NCI-H1436 treated with DMSO at 0.1 percent for 48 hours (cell line): Measurements from ENCODE around the gene PLPP7.
"Not testable (repeated sequence)": the region's sequence is repeated elsewhere in the genome, so short reads cannot be mapped to it uniquely, and the experiment has no call there.

Experiments used
- DNase-seq: peaks from one replicate; lab custom pipeline; 2025; lab: John Stamatoyannopoulos, UW

Gene PLPP7

DNA sequence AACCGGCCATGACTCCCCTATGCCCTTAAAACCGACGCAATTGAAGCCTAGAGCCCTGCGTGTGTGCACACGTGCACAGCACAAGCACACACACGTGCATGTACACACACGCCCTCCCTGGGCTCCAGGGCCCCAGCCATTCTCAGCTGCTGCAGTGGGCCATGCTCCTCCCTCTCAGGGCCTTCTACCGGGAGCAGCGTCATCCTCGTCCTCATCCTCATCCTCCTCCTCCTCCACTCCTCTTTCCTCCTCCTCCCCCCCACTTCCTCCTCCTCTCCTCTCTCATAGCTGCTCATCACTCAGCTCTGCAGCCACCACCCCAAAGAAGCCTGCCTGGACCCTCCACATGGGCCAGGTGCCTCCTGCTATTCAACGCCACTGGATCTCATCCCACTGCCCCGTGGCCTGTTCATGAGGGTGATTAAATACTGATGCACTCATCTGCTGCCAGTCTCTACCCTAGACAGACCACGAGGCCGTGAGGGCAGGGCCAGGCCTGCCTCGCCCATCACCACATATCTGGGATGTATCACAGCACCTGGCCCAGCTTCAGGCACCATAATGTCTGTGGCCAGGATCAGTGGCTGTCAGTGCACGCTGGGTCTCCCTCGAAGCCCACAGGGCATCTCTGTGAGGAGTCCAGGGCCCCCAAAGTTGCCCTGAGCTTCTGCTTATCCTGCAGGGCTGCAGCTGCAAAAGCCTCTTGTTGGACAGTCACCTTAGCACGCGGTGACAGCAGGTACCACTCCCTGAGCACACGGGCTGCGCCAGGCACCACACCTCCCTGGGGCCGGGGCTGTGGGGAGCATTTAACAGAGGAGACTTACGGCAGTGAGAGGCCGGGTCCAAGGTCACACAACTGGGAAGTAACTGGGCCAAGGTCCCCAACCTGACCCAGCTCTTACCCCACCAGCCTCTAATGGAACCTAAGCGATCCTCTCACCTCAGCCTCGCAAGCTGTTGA, 23.0 kb upstream of the PLPP7 start:
- DNase-seq: no peak

DNA sequence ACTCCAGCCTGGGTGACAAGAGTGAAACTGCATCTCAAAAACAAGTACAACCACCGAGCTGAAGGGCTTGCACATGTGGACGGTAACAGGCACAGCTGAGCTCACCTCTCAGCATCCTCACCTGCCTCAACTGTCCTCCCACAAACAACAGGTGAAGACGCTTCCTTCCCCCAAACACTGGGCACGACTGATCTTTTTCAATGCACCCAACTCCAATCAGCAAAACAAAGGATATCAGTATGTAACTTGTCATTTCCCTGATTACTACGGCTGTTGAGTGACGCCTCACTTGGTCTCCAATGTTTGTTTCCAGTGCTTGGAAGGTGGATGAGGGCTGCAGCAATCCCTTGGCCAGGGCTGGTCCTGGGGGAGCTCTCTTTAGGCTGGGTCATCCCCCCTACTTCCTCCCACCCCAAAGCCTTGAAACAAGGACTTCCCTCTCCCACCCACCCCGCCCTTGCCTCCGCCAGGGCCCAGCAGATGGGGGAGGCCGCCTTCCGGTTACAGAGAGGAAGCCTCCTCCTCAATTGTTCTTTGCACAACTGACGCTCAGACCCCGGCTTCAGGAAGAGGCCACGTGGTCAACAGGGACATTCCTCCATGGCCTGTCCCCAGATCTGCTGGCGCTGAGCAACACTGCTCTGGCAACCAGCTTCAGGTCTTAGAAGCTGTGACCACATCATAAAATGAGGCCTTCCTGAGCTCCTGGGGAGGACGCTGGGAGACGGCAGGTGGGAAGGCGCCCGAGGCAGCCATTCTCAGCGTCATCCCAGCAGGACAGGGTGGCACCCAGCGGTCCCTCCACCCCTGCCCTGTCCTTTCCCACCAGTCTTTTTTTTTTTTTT, 19.1 kb upstream of the PLPP7 start:
- no peak for DNase-seq

DNA sequence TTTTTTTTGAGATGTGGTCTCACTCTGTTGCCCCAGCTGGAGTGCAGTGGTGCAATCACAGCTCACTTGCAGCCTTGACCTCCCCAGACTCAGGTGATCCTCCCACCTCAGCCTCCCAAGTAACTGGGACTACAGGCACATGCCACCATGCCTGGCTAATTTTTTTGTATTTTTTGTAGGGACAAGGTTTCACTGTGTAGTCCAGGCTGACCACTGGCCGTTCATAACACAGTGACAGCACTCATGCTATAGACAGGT, 18.6 kb upstream of the PLPP7 start:
- not testable (repeated sequence) for DNase-seq

DNA sequence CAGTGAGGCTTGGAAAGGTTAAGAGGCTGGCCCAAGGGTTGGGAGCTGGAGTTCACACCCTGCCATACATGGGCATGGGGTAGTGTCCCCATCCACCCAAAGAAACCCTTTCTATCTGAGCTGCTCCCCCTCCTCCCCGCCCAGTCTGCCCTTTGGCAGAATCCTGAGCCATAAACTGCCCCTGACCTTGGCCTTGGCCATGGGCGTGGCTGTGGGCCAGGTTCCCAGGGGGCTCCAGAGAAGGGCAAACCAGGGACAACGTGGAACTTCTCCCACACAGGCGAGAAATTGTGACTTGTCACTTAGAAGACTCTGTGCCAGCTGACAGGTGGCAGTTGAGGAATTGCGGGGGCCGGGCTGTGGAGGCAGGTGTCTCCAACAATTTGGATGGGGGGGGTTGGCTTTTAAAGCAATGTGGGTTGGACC, 18.0 kb upstream of the PLPP7 start:
- no peak for DNase-seq

DNA sequence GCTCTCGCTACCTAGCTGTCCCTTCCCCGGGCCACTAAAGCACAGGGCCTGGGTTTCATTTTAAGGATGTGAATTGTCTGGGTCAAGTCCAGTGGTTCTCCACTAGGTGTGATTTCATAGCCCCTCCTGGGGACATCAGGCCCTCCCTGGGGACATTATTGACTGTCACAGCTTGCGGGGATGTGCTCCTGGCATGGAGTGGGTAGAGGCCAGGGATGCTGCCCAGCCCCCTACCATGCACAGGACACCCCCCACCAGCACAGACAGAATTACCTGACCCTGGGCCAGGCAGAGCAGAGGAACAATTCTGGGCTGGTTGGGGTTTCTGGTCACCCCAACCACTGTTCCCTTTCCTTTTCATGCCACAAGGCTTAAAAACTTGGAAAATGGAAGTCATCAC, 17.3 kb upstream of the PLPP7 start:
- DNase-seq: no peak

DNA sequence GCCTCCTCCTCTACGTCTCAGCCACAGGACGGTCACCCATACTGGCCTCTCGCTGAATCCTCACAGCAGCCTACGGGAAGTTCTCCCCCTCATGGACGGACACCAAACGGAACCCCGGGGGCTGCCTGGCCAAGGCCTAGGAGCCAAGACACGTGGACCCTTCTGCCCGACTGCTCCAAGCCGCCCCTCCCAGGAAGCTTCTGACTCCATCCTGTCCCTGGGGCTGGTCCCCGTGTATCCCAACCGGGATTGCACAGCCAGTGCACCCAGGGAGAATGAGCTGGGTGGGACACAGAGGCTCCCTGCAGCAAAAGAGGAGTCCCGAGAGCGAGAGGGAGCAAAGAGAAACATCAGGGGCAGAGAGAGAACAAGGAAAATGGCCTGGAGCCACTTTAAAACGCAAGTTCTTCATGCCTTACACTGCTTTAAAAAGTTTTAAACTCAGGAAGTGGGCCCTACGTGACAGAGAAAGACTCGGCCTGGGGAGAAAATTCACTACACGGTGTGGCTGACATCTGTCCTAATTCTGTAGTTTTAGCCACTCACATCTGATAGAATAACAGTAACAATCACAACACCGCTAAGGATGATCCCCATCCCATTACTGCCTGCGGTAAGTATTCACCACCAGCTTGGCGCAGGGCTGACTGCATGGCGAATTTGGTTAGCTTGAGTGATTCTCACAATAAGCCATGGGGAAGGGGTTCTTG, 16.2 kb upstream of the PLPP7 start:
- no peak for DNase-seq

DNA sequence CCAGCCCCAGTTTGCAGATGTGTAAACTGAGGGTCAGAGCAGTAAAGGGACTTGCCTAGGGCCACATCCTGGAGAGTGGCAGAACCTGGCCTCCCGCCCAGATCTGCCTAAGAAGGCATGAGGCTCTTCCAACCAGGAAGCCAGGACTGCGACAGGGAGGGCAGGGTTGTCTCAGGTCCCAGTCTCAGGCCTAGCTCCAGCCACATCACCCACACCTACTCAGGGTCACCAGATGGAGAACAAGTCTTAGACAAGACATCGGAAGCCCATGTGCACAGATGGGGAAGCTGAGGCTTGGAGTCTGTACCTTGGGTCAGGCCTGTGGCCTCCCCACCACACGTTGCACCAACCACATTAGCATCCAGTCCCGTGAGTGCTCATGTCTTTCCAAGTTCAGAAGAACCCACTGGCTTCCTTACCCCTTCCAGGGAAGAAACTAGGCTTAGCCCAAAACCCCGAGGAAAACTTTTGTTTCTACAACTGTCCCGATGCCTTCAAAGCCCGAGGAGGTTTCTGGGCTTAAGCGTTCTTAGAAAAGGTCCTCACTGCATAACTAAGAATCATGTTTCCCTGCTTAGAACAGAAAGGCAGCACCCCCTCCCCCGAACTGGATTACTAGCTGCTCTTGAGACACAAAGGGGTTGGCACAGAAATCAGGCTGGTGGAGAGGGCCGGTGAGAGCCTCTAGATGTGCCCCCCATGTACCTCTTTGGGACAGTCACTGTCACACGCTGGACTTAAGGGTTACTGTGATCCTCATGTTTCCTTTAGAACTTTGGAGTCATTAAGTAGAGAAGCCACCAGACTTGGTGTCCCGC, 15.5 kb upstream of the PLPP7 start:
- DNase-seq: no peak

DNA sequence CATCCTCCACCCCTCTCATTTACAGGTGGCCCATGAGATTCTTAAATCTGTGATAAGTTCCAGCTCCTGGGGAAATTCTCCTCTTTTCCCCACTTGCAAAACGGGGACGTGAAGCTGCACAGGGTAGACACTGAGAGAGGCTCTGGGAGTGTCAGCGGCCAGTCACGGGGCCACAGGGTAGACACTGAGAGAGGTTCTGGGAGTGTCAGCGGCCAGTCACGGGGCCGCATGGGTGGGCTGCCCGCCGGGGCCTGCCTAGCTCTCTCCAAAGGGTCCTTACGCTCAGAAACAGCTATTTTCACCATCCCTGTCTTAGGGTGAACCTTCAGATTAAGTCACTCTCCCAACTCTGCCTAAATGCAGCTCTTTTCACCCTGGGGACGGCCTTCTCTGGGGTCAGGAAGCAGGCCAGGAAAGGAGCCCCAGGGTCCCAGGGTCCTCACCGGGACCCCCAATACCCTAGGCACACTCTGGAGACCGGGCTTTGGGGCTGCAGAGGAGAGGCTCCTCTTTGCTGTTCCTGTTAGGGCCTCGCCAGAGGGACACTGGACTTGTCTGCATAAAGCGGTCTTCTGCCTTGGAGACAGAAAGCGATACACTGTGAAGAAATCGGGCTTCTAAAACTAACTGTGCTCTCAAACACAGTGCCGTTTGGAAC, 14.7 kb upstream of the PLPP7 start:
- DNase-seq: no peak

DNA sequence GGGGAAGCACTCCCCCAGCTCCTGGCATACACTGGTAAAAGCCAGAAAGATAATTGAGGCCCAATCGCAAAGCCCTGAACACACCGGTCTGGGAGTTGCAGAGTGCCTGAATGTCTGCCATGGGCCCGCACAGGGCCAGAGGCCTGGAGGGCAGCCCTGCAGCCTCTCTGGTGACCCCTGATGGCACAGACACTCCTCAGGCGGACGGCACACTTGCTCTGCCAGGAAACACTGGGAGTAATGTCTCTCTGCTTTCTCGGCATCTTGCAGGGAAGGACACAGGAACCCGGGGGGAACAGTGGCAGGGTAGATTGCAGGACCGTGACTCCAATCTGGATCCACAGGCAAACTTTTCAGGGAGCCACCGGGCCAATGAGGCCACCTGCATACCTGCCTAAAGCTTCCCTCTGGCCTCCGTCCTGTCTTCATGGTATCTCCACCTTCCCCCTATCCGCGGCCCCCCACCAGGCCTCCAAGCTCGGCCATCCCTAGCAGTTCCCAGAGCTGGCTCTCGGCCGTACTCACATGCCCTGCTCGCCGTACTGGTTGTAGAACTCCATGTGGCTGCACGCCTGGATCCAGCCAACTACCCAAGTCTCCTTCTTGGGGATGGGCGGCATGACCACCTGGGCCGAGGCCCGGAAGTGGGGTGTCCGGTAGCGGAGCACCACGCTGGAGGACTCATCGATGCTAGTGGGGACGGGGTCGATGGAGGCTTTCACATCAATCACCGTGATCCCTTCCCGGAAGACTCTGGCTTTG, 14.0 kb upstream of the PLPP7 start:
- DNase-seq: no peak

DNA sequence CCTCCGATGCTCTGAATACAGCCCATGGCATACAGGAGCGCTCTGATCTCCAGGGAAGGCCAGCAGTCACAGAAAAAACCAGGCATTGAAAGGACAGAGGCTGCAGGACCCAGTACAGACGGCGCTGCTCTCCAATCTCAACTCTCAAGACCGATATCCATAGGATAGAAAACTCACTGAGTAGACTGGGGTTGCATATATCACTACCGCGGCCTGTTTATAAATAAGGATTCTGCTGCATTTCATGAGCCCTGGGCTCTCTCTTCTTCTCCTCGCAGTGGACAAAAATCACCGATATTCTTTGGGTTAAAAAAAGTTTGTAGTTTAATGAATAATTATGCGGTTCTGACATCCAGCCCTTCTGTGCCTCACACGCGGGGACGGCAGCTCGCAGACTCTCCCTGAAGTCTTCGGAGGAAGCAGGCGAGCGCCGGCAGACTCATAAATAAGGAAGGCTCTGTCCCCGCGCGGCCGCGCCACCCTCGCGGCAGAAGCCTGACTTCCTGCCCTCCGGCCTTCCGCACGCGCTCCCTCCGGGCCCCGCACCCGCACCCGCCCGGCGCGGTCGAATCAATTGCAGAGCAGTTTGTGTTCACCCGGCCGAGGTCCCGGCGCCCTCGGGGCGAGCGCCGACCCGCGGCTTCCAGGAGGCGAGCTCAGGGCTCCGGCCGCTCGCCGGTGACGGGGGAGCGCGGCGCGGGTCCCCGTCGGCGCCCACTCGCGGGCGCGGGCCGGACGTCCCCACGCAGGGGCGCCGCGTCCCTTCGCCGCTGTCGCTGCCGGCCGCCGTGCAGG, 13.2 kb upstream of the PLPP7 start, which contains the start of gene FAM78A:
Gene FAM78A (minus strand): TSS at position 417 of the 795 bp plus-strand sequence. CDS start 331 bp downstream, at position 86.
- DNase-seq: no peak

DNA sequence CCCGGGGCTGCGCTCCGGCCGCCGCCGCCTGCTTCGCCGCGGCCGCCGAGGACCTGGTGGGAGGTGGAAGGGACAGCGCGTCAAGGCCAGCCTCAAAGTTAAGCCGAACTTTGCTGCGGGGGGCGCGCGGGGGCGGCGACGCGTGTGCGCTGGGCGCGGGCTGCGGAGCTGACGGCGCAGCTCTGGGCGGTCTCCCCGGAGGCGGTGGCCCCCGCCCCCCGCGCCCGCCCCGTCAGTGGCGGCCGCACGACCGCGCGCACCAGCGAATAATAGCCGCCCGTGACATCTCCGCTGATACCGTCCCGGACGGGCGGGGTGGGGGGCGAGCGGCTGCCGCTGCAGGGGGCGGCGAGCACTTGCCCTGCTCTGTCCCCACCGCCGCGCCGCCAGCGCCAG, 12.6 kb upstream of the PLPP7 start:
- DNase-seq: no peak

DNA sequence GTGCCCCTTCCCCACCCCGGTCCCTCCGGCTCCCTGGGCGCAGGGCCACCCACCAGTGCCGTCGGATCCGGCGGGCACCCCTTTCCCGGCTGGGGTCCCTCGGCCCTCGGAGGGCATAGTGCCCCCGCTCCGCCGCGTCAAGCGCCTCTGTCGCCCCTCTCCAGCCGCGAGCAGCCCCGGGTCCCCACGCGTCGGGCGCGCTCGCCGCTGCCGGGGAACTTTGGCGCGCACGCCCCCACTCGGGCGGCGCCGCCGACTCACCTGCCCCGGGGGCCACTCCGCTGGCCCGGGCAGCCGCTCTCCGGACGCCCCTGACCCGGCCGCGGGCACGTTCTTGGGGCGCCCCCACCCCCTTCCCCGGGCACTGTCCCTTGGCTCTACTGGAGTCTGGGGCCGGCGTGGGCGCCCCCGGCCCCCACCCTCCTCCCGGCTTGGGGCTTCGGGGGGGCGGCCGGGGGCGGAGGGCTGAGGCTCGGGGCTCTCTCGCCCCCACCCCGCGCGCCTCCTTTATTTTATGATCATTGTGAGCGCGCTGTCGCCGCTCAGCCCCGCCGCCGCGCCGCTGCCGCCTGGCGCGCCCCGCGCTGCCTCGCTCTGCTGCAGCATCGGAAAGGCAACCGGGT, 12.1 kb upstream of the PLPP7 start:
- no peak for DNase-seq

DNA sequence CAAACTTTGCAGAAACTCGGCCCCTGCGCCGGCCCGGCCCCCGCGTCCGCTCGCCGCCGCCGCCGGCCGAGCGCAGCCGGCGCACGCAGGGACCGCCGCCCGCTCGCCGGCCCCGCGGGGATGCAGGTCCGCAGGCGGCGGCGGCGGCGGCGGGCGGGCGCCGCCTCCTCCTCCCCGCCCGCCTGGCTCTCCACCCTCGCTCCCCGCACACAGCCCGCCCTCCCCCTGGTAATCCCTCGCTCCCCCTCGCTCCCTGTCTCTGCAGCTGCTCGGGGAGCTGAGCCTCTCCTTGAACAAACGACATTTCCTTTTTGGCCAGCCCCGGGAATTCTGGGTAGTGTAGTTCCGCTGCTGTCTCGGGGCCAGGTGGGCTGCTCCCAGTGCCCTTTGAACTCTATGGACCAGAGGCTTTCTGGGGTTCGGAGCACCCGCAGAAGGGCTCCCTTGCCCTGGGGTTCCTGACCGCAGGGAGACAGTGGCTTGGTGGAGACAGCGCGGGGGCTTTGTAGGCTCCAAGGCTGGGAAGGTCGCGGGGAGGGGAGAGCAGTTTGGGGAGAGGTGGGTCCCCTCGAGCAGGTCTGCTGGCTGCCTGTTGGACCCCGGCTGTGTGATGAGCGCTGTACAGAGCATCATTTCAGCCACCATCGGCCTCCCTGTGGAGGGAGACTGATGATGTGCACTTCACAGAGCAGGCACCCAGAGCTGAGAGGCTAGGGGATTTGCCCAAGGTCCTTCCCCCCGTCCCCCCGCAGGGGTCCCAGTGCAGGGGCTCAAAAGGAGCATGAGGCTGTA, 11.4 kb upstream of the PLPP7 start:
- DNase-seq: peak; percentile 35

DNA sequence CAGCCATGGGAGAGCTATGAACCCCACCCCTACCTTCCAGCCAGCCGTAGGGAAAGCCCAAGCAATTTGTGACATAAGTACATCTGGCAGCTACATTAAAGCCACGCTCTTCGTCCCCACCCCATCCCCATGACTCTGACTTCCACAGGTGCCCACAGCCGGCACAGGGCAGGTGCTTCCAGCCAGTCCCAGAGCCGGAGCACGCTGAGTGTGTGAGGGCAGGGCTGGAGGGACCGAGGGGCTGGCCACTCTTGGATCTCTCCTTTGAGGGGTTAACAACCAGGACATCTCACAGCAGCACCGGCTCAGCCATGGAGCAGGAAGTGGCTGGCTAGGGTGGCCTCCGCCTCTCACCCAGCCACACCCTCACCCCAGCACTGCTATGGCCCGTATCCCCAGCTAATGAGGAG, 10.8 kb upstream of the PLPP7 start:
- DNase-seq: no peak

DNA sequence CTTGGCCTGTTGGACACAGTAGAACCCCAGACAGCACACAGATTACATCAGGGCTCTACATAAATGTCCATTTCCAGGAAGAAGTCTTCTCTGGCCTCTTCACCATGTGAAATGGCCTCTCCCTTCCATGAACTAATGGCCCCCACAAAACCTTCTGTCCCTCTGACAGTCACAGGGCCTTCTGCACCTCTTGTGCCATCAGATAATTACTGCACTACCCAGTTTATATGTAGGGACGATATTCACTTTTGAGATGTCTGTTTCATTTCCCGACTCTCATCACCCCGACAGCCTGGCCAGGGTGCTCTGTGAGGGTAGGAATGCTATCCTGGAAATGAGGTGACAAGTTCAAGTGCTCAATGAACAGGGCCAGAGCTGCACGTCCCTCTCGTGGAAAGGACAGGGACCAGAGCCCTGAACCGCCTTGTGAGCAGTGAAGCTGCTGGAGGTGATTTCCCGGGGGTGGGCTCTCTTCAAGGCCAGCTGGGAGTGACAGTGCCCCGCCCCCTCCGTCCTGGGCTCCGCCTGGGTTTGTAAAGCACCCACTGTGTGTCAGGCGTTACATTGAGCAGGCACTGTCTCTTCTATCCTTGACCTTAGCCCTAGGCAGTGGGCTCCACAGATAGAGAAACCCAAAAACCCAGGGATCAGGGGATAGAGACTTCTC, 10.2 kb upstream of the PLPP7 start:
- no peak for DNase-seq

DNA sequence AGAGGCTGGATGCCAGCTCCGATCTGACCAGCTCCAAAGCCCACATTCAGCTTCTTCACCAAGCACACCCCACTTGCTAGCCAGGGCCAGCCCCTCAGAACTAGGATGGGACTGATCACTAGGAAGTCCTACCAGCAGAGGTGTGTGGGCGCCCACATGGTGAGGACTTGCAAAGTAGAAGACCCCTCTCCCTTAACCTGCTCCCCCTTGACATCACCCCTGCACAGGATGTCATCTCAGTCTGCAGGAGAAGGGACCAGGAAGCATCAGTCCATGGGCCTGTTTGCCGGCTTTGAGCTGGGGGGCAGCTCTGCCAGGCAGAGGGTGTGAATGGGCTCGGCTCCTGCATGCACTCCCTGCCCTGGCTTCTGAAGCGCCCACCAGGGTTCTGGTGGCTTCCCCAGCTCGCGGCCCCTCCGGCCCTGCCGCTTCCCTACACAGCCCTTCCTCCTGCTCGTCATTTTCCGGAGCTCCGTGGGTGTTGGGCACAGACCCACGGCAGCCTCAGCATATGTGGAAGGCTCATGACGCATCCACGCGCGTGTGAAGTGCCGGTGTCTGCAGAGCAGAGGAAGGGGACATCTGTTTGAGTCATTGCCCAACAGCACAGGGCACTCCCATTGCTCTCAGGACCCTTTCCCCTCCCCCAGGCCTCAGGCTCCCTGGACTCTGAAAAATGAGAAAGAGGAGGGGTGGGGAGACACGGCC, 9.5 kb upstream of the PLPP7 start:
- no peak for DNase-seq

DNA sequence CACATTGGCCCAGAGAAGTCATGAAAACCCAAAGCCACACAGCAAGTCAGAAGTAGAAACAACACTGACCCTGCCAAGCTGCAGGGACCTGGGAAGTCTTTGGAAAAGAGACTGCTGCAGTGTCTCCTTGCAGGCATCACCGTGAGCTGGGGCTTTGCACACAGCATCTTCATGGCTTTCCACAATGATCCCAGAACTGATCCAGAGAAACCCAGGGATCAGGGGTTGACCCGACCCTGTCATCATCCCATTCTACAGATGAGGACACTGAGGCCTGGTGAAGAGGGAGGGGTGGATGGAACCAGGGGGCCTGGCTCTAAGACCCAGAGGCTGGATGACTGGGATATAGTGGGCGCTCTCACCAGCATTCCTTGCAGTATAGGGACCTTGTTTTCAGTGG, 8.9 kb upstream of the PLPP7 start:
- DNase-seq: no peak
